GM21447 (cell line): ENCODE measurements around the gene ECT2.
"Not testable (repeated sequence)": the region's sequence is repeated elsewhere in the genome, so short reads cannot be mapped to it uniquely, and the experiment has no call there.

Experiments used
- ATAC-seq: cut with Tn5 transposase; IDR thresholded peaks from one replicate; pipeline ENCODE4 v1.9.1; 2021; ENCODE audit not compliant: unreplicated experiment

Gene ECT2

DNA sequence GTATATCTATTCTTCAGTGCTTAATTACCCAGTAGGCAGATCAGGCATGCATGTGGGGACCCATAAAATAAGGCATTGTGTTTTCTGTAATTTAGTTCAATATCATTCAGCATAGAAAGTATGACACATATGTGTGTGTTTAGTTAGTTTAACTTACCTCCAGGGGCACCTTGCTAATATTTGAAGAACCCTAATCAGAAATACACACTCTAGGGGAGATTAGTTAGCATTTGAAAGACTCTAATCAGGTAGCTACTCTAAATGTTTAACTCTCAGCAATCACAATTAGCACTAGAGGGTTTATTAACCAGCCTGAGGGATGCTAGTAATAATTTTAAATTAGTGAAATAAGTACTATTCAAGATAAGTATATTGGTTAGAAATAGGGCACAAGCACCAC, 104.5 kb downstream of the ECT2 start:
- ATAC-seq = no peak

DNA sequence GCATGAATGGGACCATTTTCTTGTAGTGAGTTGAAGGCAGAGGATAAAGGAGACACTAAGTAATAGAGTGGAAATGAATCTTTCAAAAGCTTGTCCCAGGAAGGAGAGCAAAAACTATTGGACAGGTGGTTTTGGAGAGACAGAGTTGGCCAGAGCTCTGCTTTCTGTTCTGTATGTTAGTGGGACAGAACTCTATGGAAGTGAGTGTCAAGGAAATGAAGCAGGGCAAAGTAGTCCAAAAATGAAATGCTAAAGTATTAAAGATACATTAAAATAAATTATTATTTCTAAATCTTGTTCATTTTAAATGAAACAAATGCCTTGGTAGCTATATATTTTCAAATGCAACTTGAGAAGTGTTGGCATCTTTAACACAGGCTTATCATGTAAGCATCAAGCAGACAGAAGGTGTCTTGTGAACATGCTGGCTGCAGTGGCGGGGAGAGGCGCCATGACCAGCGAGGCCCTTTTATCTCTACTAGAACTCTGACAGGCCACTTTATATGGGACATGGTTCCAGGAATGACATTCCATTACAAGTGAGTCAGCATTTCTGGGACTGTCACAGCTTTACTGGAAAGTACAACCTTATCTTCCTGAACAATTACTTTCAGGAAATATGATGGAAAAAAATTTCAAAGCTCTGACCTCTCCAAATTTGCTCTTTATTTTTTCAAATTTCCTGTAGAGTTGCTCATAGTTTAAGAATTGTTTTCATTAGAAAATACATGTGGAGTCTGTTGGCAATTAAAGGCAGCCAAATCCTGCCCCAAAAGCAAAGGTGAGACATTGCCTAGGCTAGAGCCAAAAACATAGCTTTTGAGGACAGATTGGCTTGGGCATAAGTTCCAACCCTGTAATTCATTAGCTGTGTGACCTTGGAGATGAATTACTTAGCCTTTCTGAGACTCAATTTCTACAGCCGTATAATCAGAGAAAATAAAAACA, 106.5 kb downstream of the ECT2 start:
- ATAC-seq = no peak

DNA sequence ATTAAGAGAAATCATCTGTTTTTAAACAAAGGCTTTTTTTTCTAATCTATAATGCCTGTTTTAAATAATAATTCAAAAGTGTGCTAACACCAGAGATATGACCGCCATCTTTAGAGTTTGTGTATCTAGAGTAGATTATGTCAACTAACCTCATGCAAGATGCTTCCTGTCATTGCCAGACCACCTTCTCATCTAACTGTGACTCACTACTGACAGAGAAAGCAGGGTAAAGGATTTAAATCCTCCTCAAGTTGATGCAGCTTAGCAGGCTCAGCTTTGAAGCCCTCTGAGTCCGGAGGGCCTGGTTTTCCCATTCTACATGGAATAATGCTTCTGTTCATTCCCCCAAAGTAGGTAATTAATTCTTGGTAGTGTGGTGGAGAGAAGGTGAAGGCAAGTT, 108.5 kb downstream of the ECT2 start:
- ATAC-seq = no peak

DNA sequence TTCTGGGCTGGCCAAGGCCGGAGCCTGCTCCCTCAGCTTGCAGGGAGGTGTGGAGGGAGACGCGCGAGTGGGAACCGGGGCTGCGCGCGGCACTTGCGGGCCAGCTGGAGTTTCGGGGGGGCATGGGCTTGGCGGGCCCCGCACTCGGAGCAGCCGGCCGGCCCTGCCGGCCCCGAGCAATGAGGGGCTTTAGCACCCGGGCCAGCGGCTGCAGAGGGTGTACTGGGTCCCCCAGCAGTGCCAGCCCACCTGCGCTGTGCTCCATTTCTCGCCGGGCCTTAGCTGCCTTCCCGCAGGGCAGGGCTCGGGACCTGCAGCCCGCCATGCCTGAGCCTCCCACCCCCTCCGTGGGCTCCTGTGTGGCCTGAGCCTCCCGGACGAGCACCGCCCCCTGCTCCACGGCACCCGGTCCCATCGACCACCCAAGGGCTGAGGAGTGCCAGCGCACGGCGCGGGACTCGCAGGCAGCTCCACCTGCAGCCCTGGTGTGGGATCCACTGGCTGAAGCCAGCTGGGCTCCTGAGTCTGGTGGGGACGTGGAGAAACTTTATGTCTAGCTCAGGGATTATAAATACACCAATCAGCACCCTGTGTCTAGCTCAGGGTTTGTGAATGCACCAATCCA, 116.3 kb downstream of the ECT2 start:
- not testable (repeated sequence) for ATAC-seq

DNA sequence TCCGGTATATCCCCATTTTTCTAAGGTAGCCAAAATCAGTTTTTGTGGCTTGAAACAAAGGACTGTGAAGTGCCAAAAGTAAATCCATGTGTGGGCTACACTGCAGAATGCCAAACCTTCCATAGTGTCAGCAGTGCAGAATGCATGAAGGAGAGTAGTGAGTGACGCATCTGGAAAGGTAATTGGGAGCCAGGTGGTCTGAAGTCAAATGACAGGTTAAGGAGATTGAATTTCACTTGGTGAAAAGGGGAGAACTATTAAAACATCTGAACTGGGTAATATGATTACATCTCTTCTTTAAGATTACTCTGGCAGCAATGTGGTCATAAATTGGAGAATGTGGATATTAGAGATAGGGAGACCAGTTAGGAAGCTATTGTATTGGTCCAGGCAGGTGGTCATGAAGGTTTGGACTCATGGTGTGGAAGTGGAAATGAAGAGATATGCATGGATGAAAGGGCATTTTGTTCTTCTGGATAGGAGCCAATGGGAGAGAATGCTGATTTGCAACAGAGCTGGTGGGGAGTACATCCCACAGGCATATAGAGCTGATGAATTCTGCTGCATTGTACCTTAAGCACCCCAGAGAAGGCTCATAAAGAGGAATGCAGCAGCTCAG, 118.2 kb downstream of the ECT2 start:
- ATAC-seq = no peak

DNA sequence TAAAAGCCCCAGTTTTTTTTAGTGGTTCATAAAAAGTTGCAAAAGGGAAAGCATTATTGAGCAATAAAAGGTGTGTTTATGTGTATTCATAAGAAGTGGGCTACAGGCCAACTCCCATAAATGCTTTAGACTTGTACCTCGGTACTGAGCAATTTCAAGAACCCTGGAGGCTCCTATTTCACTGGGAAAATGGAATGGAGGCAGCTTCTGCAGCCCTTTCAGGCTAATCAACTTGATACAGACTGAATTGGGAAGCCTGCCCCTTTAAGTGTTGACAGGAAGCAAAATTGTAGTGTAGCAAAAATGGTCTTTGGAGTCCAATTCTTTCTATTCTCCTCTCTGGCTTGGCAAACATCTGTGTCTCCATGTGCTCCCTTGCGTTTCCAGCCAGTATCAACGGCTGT, 118.8 kb downstream of the ECT2 start:
- no peak for ATAC-seq

DNA sequence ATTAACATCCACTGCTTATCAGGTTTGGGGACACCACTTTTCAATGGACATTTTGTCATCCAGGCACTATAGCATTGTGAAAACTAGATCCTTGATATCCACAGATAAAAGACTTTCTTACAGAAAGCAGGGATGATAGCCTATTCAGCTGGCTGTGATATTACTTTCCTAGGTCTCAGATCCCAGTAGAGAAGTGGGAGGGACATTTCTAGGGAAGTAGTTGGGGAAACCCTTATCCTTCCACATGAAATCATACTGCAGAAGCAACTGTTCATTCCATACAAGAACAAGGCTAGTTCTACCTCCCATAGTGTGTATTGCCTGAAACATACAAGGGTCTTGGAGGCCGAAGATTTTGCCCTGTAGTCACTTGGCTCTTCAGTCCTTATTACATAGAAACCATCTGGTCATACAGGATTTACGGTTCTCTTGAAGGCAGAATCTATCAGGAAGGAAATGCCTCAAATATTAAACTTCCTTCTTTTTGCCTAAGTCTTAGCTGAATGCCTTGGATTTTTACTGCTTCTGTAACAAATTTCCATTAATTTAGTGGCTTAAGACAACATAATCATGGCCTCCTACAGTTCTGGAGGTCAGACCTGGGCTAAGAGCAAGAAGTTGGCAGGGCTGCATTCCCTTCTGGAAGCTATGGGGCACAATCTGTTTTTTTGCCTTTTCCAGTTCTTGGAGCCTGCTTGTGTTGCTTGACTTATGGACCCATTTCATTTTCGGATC, 119.4 kb downstream of the ECT2 start:
- no peak for ATAC-seq
